HG02885 (cell line): ENCODE results near the gene SPINK2.

Source experiments
- ATAC-seq: cut with Tn5 transposase; IDR thresholded peaks from one replicate; pipeline ENCODE4 v1.9.1; 2021; ENCODE audit warnings: mild to moderate bottlenecking; ENCODE audit not compliant: unreplicated experiment, poor library complexity

Gene SPINK2

GRCh38 chr4:56821381-56822243 is at the start of gene SPINK2:
Gene SPINK2, minus strand, starts transcription at chr4:56821701. Its CDS starts 39 bp downstream, at chr4:56821662.
- peak; percentile 62 for ATAC-seq

- ATAC-seq = no peak
These were observed 49.4 kb upstream of the SPINK2 start for GRCh38 chr4:56870946-56871345.

- peak; percentile 40 for ATAC-seq
These were observed 42.1 kb upstream of the SPINK2 start for GRCh38 chr4:56863441-56864139.

- ATAC-seq = peak; percentile 27
These were observed 39.9 kb upstream of the SPINK2 start for GRCh38 chr4:56861360-56861759.

- ATAC-seq = no peak
These were observed 39.3 kb upstream of the SPINK2 start for GRCh38 chr4:56860781-56861180.

- peak; percentile 73 for ATAC-seq
These were observed 38.3 kb upstream of the SPINK2 start for GRCh38 chr4:56859841-56860240.

- ATAC-seq = no peak
These were observed 36.3 kb upstream of the SPINK2 start for GRCh38 chr4:56857601-56858309.

GRCh38 chr4:56856656-56857055 is 35.2 kb upstream of the SPINK2 start:
- no peak for ATAC-seq

- no peak for ATAC-seq
These were observed 29.4 kb upstream of the SPINK2 start for GRCh38 chr4:56850910-56851309.

GRCh38 chr4:56844802-56845580 is 23.5 kb upstream of the SPINK2 start:
- peak; percentile 55 for ATAC-seq

GRCh38 chr4:56843421-56843899 is 22.0 kb upstream of the SPINK2 start:
- ATAC-seq = no peak

- no peak for ATAC-seq
These were observed 19.1 kb upstream of the SPINK2 start for GRCh38 chr4:56840559-56840958.

- peak; percentile 74 for ATAC-seq
These were observed 7.5 kb upstream of the SPINK2 start for GRCh38 chr4:56828784-56829535.

GRCh38 chr4:56823933-56824600 is 2.6 kb upstream of the SPINK2 start:
- ATAC-seq = no peak

- no peak for ATAC-seq
These were observed 2.7 kb downstream of the SPINK2 start for GRCh38 chr4:56818797-56819196.

GRCh38 chr4:56817840-56818491 is 3.5 kb downstream of the SPINK2 start:
- peak; percentile 92 for ATAC-seq

GRCh38 chr4:56806666-56807065 is 14.8 kb downstream of the SPINK2 start:
- no peak for ATAC-seq

GRCh38 chr4:56804551-56804950 is 16.9 kb downstream of the SPINK2 start:
- ATAC-seq = no peak
